HepG2 (cell line): ENCODE data around the gene SNED1. TPM values are rescaled to one million over a fixed set of nuclear protein-coding genes. Genes with fewer than 3 reads are reported as not detected.

Experiments used
- ATAC-seq: fragments of 200-7000 bp; cut with Tn5 transposase; 3 replicates; pipeline ENCODE4 v1.9.1; 2020; ENCODE audit warnings: mild to moderate bottlenecking, moderate library complexity
- BruUV-seq: library from RNA; stranded (reverse); fragments of 400-500 nt; replicated peaks from 2 replicates; lab custom pipeline; 2021; lab: Mats Ljungman, UMichigan
- CTCF ChIA-PET: fragments of 300-600 bp; formaldehyde crosslinking; extraction: SDS; loops from one replicate; lab custom pipeline; 2021; ENCODE audit warnings: low total read pairs, inconsistent platforms, low intra/inter-chr PET ratio; lab: Yijun Ruan, JAX
- POLR2A ChIA-PET: fragments of 350-600 bp; sonication (Branson Sonifier 250); formaldehyde crosslinking; loops from one replicate; lab custom pipeline; 2020; ENCODE audit warnings: antibody characterized with exemption, inconsistent platforms; lab: Yijun Ruan, JAX
- DNase-seq: peaks from one replicate; pipeline ENCODE4 v3.0.0-alpha.2; 2015; ENCODE audit warnings: low spot score
- FAIRE-seq: peaks from 3 replicates; lab custom pipeline; 2011; peaks lifted over from hg19 to GRCh38; lab: Jason Lieb, UNC
- H2AFZ ChIP-seq: one replicate; pipeline ENCODE4 v1.6.1; 2011; ENCODE audit warnings: low read length, inconsistent platforms
- H3K27ac ChIP-seq: fragments of 300-600 bp; 3 replicates; pipeline ENCODE4 v1.8.0; 2011; ENCODE audit warnings: mixed run types, mild to moderate bottlenecking, mixed read lengths, low read length, inconsistent platforms; ENCODE audit not compliant: insufficient read depth; ENCODE audit errors: extremely low read length
- H3K27me3 ChIP-seq, 2 experiments: fragments of 200-600 bp in 1 of 2; 2 replicates in 1 of 2; 3 replicates in 1 of 2; pipeline versions ENCODE4 v1.6.0 to v1.8.0; 2011; ENCODE audit warnings: low read length in 2 of 2, mild to moderate bottlenecking in 2 of 2, moderate library complexity in 2 of 2, inconsistent platforms in 1 of 2; ENCODE audit not compliant: insufficient read depth in 2 of 2, control insufficient read depth in 1 of 2
- H3K36me3 ChIP-seq, 2 experiments: fragments of 200-600 bp in 1 of 2; replicated peaks in 1 of 2; 2 replicates in 1 of 2; 3 replicates in 1 of 2; pipeline versions ENCODE4 v1.5.1 to v1.8.0; 2011; ENCODE audit warnings: low read length in 2 of 2, inconsistent platforms in 1 of 2; ENCODE audit not compliant: insufficient read depth in 2 of 2, control insufficient read depth in 1 of 2
- H3K4me1 ChIP-seq: 2 replicates; pipeline ENCODE4 v1.5.1; 2012; ENCODE audit warnings: low read length, inconsistent platforms; ENCODE audit not compliant: insufficient read depth
- H3K4me2 ChIP-seq: 2 replicates; pipeline ENCODE4 v1.6.0; 2011; ENCODE audit warnings: low read depth, low read length, inconsistent platforms
- H3K4me3 ChIP-seq, 3 experiments: fragments of 200-600 bp in 1 of 3; sonication (generic), shearing (Covaris generic) in 1 of 3; replicated peaks in 1 of 3; 2 replicates each; pipeline ENCODE4 v1.5.1; 2011 to 2016; ENCODE audit warnings: low read length in 3 of 3, inconsistent platforms in 2 of 3, low read depth in 2 of 3, mild to moderate bottlenecking in 2 of 3, control low read depth in 1 of 3, mixed read lengths in 1 of 3; ENCODE audit not compliant: insufficient read depth in 1 of 3
- H3K79me2 ChIP-seq: one replicate; pipeline ENCODE4 v1.6.1; 2011; ENCODE audit warnings: low read length, inconsistent platforms; ENCODE audit not compliant: insufficient read depth
- H3K9ac ChIP-seq: 2 replicates; pipeline ENCODE4 v1.6.0; 2011; ENCODE audit warnings: mild to moderate bottlenecking, low read depth, low read length, inconsistent platforms; ENCODE audit not compliant: insufficient read depth
- H3K9me3 ChIP-seq: 2 replicates; pipeline ENCODE4 v1.5.1; 2012; ENCODE audit warnings: mild to moderate bottlenecking, low read length
- H4K20me1 ChIP-seq: 2 replicates; pipeline ENCODE4 v1.6.0; 2011; ENCODE audit warnings: inconsistent platforms, mild to moderate bottlenecking, low read length, moderate library complexity; ENCODE audit not compliant: insufficient read depth
- HNRNPL ChIP-seq: fragments of 200-400 bp; formaldehyde crosslinking; IDR thresholded peaks from 2 replicates; pipeline ENCODE4 v1.6.1; 2017; ENCODE audit warnings: mild to moderate bottlenecking, low read depth, low read length
- KAT2B ChIP-seq: fragments of 150-350 bp; IDR thresholded peaks from 2 replicates; pipeline ENCODE4 v1.6.1; 2014; ENCODE audit warnings: low read depth, low read length, borderline replicate concordance
- RARA ChIP-seq: IDR thresholded peaks from 2 replicates; pipeline ENCODE4 v1.6.1; 2016; ENCODE audit warnings: missing genetic modification reagents, missing compliant biosample characterization
- ZNF263 ChIP-seq: sonication (generic); formaldehyde crosslinking; IDR thresholded peaks from 2 replicates; pipeline ENCODE4 v1.4.0; 2020; ENCODE audit warnings: missing genetic modification reagents
- ZNF280B ChIP-seq: sonication (generic); formaldehyde crosslinking; IDR thresholded peaks from 2 replicates; pipeline ENCODE4 v1.5.0; 2020; ENCODE audit warnings: missing genetic modification reagents, mild to moderate bottlenecking, borderline replicate concordance
- ZNF564 ChIP-seq: sonication (generic); formaldehyde crosslinking; IDR thresholded peaks from 2 replicates; pipeline ENCODE4 v1.8.1; 2023; ENCODE audit warnings: mild to moderate bottlenecking, missing genetic modification reagents
- WGBS: methylation state at CpG from one replicate; pipeline ENCODE4 v1.1.6; 2017; ENCODE audit warnings: low lambda C conversion rate; 5-methylcytosine and 5-hydroxymethylcytosine counted together
- in situ Hi-C: cut with HindIII; loops from 2 replicates; pipeline ENCODE4 v1.10.0; 2017; ENCODE audit warnings: low pct_unique_long_range_greater_than_20kb; ENCODE audit not compliant: extremely low pct_ligation_motif_present
- intact Hi-C: fragments of 100-400 bp; cut with micrococcal nuclease; formaldehyde crosslinking; loops from one replicate; pipeline ENCODE4 v1.10.0; 2022; ENCODE audit not compliant: unreplicated experiment
- polyA plus RNA-seq, 8 experiments: library from polyadenylated mRNA; depleted of rRNA in 3 of 8; stranded (reverse) in 7 of 8; unstranded in 1 of 8; fragments of >200 nt; fragmentation: Illumina TruSeq in 4 of 8; extraction: Trizol in 4 of 8; gene quantifications; 2 replicates each; pipeline versions ENCODE4 v1.2.1 to v1.2.3, GENCODE V29; 2011 to 2016; ENCODE audit warnings: low read depth in 4 of 8, missing spikeins in 1 of 8, mixed read lengths in 1 of 8; ENCODE audit not compliant: insufficient read depth in 1 of 8
- total RNA-seq, 5 experiments: library from RNA; depleted of rRNA; stranded (reverse); fragments of >200 nt; fragmentation: Illumina TruSeq; extraction: Trizol; gene quantifications; 2 replicates each; pipeline ENCODE4 v1.2.3, GENCODE V29; 2016; ENCODE audit warnings: low read depth in 1 of 5

Gene SNED1
- total and polyA plus RNA-seq, 2 of the 13 experiments (the other 11 are each of a cell fraction or from before 2014, with no cell fraction given) = 0.15 to 0.65 TPM

GRCh38 chr2:240999873-241000541 lies 1.6 kb downstream of the SNED1 start:
- no peak for DNase-seq
- peaks cover 47% of the 10 kb centered on the region for H3K4me1 ChIP-seq

More at GRCh38 chr2:240999873-241000541, 1.6 kb downstream of the SNED1 start:
- in situ Hi-C loops = loop anchor here (5.0 kb wide), 1 partner anchor 153 kb away; no protein-coding TSS in a partner anchor
- no peak overlapping the region for H2AFZ ChIP-seq
- no peak for TF ChIP-seq KAT2B
- TF ChIP-seq ZNF564 = no peak
- 0 out of 2 replicates have a peak, but pooled peaks have one; percentile 36 for TF ChIP-seq ZNF280B (CRISPR knock-in tag)
- no peak for TF ChIP-seq ZNF263 (CRISPR knock-in tag)
- no peak for TF ChIP-seq RARA (CRISPR knock-in tag)
- 0 out of 2 replicates have a peak, but pooled peaks have one; percentile 19 for TF ChIP-seq HNRNPL
- TF ChIP-seq, all 625 proteins: peak for 2
- POLR2A ChIA-PET = no interaction called here
- intact Hi-C loops = no loop called here
- no peak overlapping the region for H3K4me2 ChIP-seq
- H3K27ac ChIP-seq = no peak overlapping the region
- H3K36me3 ChIP-seq = no peaks in the 10 kb centered on the region
- H3K27me3 ChIP-seq = peaks cover 17 to 45% of the 10 kb centered on the region in 2 experiments; a peak in 4 of 5 replicates
- no peak for FAIRE-seq
- no TSS peak for BruUV-seq
- H3K79me2 ChIP-seq = no peaks in the 10 kb centered on the region
- 81% methylated on average over 19 of the region's 19 CpGs for WGBS
- H3K9me3 ChIP-seq = peaks cover 5% of the 10 kb centered on the region; the same call in 1 of the 2 replicates
- no peaks in the 10 kb centered on the region for H4K20me1 ChIP-seq
- CTCF ChIA-PET = no interaction called here
- no peak for ATAC-seq
- H3K9ac ChIP-seq = no peak overlapping the region
- H3K4me3 ChIP-seq = no peak overlapping the region
